GM12878 (cell line): ENCODE measurements around the gene SPIN1. TPM values are rescaled to one million over a fixed set of nuclear protein-coding genes. Genes with fewer than 3 reads are reported as not detected.

Experiments
- ATAC-seq: fragments of 200-7000 bp; cut with Tn5 transposase; 3 replicates; pipeline ENCODE4 v1.9.1; 2020; ENCODE audit warnings: mild to moderate bottlenecking, moderate library complexity
- BruUV-seq: library from RNA; stranded (reverse); fragments of 400-500 nt; replicated peaks from 2 replicates; lab custom pipeline; 2021; lab: Mats Ljungman, UMichigan
- CTCF ChIA-PET: fragments of 300-600 bp; sonication (Branson Sonifier 250); formaldehyde crosslinking; extraction: SDS; loops from one replicate; lab custom pipeline; 2021; ENCODE audit warnings: inconsistent platforms; lab: Yijun Ruan, JAX
- POLR2A ChIA-PET: fragments of 350-600 bp; formaldehyde crosslinking; extraction: SDS; loops from one replicate; lab custom pipeline; 2021; ENCODE audit warnings: inconsistent platforms; lab: Charles Lee
- RAD21 ChIA-PET: fragments of 300-600 bp; sonication (Branson Sonifier 250); formaldehyde crosslinking; loops from one replicate; lab custom pipeline; 2023; ENCODE audit warnings: antibody characterized with exemption; ENCODE audit not compliant: unreplicated experiment; lab: Charles Lee
- SMC1A ChIA-PET: fragments of 300-600 bp; sonication (Branson Sonifier 250); formaldehyde crosslinking; loops from one replicate; lab custom pipeline; 2023; ENCODE audit not compliant: unreplicated experiment, uncharacterized antibody; lab: Charles Lee
- DNase-seq: peaks from one replicate; pipeline ENCODE4 v3.0.0-alpha.2; 2011; ENCODE audit warnings: low read depth, low spot score
- FAIRE-seq: peaks from 3 replicates; lab custom pipeline; 2011; peaks lifted over from hg19 to GRCh38; lab: Jason Lieb, UNC
- H2AFZ ChIP-seq: 2 replicates; pipeline ENCODE4 v1.6.0; 2011; ENCODE audit warnings: low read depth, low read length, control low read depth; ENCODE audit not compliant: control insufficient read depth
- H3K27ac ChIP-seq: 2 replicates; pipeline ENCODE4 v1.5.1; 2011; ENCODE audit warnings: control low read depth; ENCODE audit not compliant: control insufficient read depth, insufficient read depth
- H3K27me3 ChIP-seq, 2 experiments: replicated peaks in 1 of 2; 2 replicates each; pipeline versions ENCODE4 v1.6.0 to v1.6.1; 2011; ENCODE audit warnings: low read length in 1 of 2; ENCODE audit not compliant: control insufficient read depth in 2 of 2, insufficient read depth in 2 of 2
- H3K36me3 ChIP-seq, 2 experiments: 2 replicates each; pipeline ENCODE4 v1.5.1; 2011; ENCODE audit warnings: low read length in 1 of 2; ENCODE audit not compliant: control insufficient read depth in 2 of 2, insufficient read depth in 2 of 2
- H3K4me1 ChIP-seq: 2 replicates; pipeline ENCODE4 v1.6.1; 2011; ENCODE audit warnings: mild to moderate bottlenecking, low read length, moderate library complexity, mixed read lengths; ENCODE audit not compliant: control insufficient read depth, insufficient read depth
- H3K4me2 ChIP-seq: 2 replicates; pipeline ENCODE4 v1.6.0; 2011; ENCODE audit warnings: control low read depth; ENCODE audit not compliant: control insufficient read depth, insufficient read depth
- H3K4me3 ChIP-seq: fragments of 200-600 bp; sonication (generic); 2 replicates; pipeline ENCODE4 v1.5.1; 2016
- H3K79me2 ChIP-seq: 2 replicates; pipeline ENCODE4 v1.6.0; 2011; ENCODE audit warnings: low read length; ENCODE audit not compliant: control insufficient read depth, insufficient read depth
- H3K9ac ChIP-seq: 2 replicates; pipeline ENCODE4 v1.8.0; 2011; ENCODE audit warnings: low read length, control low read depth, mixed read lengths; ENCODE audit not compliant: control insufficient read depth, insufficient read depth
- H3K9me3 ChIP-seq: replicated peaks from 3 replicates; pipeline ENCODE4 v1.5.1; 2011; ENCODE audit warnings: mild to moderate bottlenecking, low read length; ENCODE audit not compliant: control insufficient read depth, insufficient read depth
- H4K20me1 ChIP-seq: 2 replicates; pipeline ENCODE4 v1.6.0; 2011; ENCODE audit not compliant: control insufficient read depth, insufficient read depth
- CREB1 ChIP-seq: IDR thresholded peaks from 2 replicates; pipeline ENCODE4 v1.6.1; 2012; ENCODE audit warnings: low read depth, mild to moderate bottlenecking, inconsistent platforms
- MEF2A ChIP-seq: IDR thresholded peaks from 2 replicates; pipeline ENCODE4 v1.6.1; 2011; ENCODE audit warnings: low read depth, mild to moderate bottlenecking, low read length, moderate library complexity; ENCODE audit not compliant: insufficient read depth
- RCOR1 ChIP-seq: conservative IDR thresholded peaks from 2 replicates; pipeline ENCODE4 v1.6.1; 2012; ENCODE audit warnings: low read depth, low read length, improper control_type of control experiment
- SRF ChIP-seq, 2 experiments: IDR thresholded peaks; 2 replicates each; pipeline ENCODE4 v1.6.1; 2011; ENCODE audit warnings: low read depth in 2 of 2, low read length in 2 of 2, mild to moderate bottlenecking in 1 of 2, moderate library complexity in 1 of 2
- TCF7 ChIP-seq: IDR thresholded peaks from 2 replicates; pipeline ENCODE4 v1.6.1; 2014; ENCODE audit warnings: antibody characterized with exemption, borderline replicate concordance
- ZNF217 ChIP-seq: fragments of 450-650 bp; IDR thresholded peaks from 2 replicates; pipeline ENCODE4 v1.6.1; 2017; ENCODE audit warnings: antibody characterized with exemption, mild to moderate bottlenecking
- WGBS: methylation state at CpG from one replicate; pipeline ENCODE4 v1.1.6; 2016; ENCODE audit warnings: low lambda C conversion rate; ENCODE audit not compliant: insufficient replicate concordance, insufficient coverage; ENCODE audit errors: missing lambda C conversion rate; 5-methylcytosine and 5-hydroxymethylcytosine counted together
- in situ Hi-C: fragments of 300-500 bp; cut with MboI; formaldehyde crosslinking; loops from 9 replicates; pipeline ENCODE4 v1.14.3; 2018; ENCODE audit warnings: mixed read lengths
- intact Hi-C: fragments of 100-400 bp; cut with micrococcal nuclease; formaldehyde crosslinking; loops from one replicate; pipeline ENCODE4 v1.14.2; 2022; ENCODE audit not compliant: unreplicated experiment
- polyA plus RNA-seq, 11 experiments: library from polyadenylated mRNA; depleted of rRNA in 4 of 11; unstranded in 6 of 11; stranded (reverse) in 5 of 11; fragments of >200 nt; fragmentation: Nextera tagmentation in 4 of 11; fragmentation: Illumina TruSeq in 1 of 11; extraction: Ambion mirVana in 4 of 11; extraction: Trizol in 1 of 11; gene quantifications; 1 replicate in 1 of 11; 2 replicates in 10 of 11; pipeline versions ENCODE4 v1.2.1 to v1.2.3, GENCODE V29; 2011 to 2016; ENCODE audit warnings: inconsistent platforms in 2 of 11, missing spikeins in 2 of 11, low read depth in 1 of 11
- total RNA-seq, 4 experiments: library from RNA; depleted of rRNA in 3 of 4; stranded (reverse); fragments of >200 nt in 3 of 4; fragmentation: Illumina TruSeq in 1 of 4; extraction: Trizol in 1 of 4; gene quantifications; 2 replicates each; pipeline versions ENCODE4 v1.2.1 to v1.2.3, GENCODE V29; 2013 to 2021
- TF ChIP-seq, protein P1 (sequence below): fragments of 450-650 bp; IDR thresholded peaks from 2 replicates; pipeline ENCODE4 v1.6.1; 2017; ENCODE audit warnings: borderline replicate concordance
- TF ChIP-seq, protein P2 (sequence below): fragments of 450-650 bp; IDR thresholded peaks from 2 replicates; pipeline ENCODE4 v1.6.1; 2017; ENCODE audit warnings: low read depth, mild to moderate bottlenecking, moderate library complexity
- TF ChIP-seq, protein P3 (sequence below): IDR thresholded peaks from 2 replicates; pipeline ENCODE4 v1.6.1; 2012; ENCODE audit warnings: low read depth, low read length, improper control_type of control experiment

The SPIN1 gene
- total and polyA plus RNA-seq, 10 of the 15 experiments (the other 5 are each of a cell fraction or from before 2014, with no cell fraction given) = 6.6 to 30.3 (median 17.1) TPM

DNA sequence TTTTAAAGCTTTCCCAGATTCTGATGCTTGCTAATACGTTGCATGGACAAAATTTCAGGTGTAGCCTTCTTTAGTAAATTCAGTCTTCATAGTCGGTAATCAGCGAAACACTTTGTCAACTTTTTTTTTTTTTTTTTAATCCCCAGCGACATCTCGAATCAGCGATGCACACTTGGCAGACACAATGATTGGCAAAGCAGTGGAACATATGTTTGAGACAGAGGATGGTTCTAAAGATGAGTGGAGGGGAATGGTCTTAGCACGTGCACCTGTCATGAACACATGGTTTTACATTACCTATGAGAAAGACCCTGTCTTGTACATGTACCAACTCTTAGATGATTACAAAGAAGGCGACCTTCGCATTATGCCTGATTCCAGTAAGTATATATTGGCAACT is 80.0 kb downstream of the SPIN1 start:
- intact Hi-C loops = no loop called here
- ChIA-PET CTCF (interaction anchor here (2.0 kb wide), 1 partner anchor 9 kb away, joined by 7 read pairs; no protein-coding TSS in a partner anchor), POLR2A (no interaction called here), SMC1A (no interaction called here), RAD21 (no interaction called here)
- H3K4me1 ChIP-seq = no peaks in the 10 kb centered on the region
- no TSS peak for BruUV-seq
- WGBS = 91% methylated on average over 9 of the region's 9 CpGs
- no peak overlapping the region for H3K4me3 ChIP-seq
- FAIRE-seq (peak; percentile 35), ATAC-seq (no peak), DNase-seq (no peak)
- H3K27ac ChIP-seq = no peak overlapping the region
- no peaks in the 10 kb centered on the region for H4K20me1 ChIP-seq
- H2AFZ ChIP-seq = no peak overlapping the region
- H3K4me2 ChIP-seq = no peak overlapping the region
- H3K79me2 ChIP-seq = no peaks in the 10 kb centered on the region
- H3K27me3 ChIP-seq = no peaks in the 10 kb centered on the region
- H3K9ac ChIP-seq = no peak overlapping the region
- TF ChIP-seq, protein P1, sequence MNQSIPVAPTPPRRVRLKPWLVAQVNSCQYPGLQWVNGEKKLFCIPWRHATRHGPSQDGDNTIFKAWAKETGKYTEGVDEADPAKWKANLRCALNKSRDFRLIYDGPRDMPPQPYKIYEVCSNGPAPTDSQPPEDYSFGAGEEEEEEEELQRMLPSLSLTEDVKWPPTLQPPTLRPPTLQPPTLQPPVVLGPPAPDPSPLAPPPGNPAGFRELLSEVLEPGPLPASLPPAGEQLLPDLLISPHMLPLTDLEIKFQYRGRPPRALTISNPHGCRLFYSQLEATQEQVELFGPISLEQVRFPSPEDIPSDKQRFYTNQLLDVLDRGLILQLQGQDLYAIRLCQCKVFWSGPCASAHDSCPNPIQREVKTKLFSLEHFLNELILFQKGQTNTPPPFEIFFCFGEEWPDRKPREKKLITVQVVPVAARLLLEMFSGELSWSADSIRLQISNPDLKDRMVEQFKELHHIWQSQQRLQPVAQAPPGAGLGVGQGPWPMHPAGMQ = no peak
- TF ChIP-seq MEF2A (no peak), SRF (IDR thresholded peaks at IDR 0.05; ENCODE audit: low read depth in 2 of 2, low read length in 2 of 2) (no peak), CREB1 (no peak), ZNF217 (no peak), TCF7 (no peak), RCOR1 (no peak)
- TF ChIP-seq, protein P2, sequence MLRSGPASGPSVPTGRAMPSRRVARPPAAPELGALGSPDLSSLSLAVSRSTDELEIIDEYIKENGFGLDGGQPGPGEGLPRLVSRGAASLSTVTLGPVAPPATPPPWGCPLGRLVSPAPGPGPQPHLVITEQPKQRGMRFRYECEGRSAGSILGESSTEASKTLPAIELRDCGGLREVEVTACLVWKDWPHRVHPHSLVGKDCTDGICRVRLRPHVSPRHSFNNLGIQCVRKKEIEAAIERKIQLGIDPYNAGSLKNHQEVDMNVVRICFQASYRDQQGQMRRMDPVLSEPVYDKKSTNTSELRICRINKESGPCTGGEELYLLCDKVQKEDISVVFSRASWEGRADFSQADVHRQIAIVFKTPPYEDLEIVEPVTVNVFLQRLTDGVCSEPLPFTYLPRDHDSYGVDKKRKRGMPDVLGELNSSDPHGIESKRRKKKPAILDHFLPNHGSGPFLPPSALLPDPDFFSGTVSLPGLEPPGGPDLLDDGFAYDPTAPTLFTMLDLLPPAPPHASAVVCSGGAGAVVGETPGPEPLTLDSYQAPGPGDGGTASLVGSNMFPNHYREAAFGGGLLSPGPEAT = no peak
- TF ChIP-seq, protein P3, sequence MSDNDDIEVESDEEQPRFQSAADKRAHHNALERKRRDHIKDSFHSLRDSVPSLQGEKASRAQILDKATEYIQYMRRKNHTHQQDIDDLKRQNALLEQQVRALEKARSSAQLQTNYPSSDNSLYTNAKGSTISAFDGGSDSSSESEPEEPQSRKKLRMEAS = no peak
- no peaks in the 10 kb centered on the region for H3K36me3 ChIP-seq
- no peaks in the 10 kb centered on the region for H3K9me3 ChIP-seq
- in situ Hi-C loops = no loop called here
